ENCODE data around the gene TUBAL3. TPM values are rescaled to one million over a fixed set of nuclear protein-coding genes. Genes with fewer than 3 reads are reported as not detected.

The TUBAL3 gene
- total and polyA plus RNA-seq, 8 donors, result 0.08 to 0.14 (median 0.09) TPM; not detected in 5

DNA sequence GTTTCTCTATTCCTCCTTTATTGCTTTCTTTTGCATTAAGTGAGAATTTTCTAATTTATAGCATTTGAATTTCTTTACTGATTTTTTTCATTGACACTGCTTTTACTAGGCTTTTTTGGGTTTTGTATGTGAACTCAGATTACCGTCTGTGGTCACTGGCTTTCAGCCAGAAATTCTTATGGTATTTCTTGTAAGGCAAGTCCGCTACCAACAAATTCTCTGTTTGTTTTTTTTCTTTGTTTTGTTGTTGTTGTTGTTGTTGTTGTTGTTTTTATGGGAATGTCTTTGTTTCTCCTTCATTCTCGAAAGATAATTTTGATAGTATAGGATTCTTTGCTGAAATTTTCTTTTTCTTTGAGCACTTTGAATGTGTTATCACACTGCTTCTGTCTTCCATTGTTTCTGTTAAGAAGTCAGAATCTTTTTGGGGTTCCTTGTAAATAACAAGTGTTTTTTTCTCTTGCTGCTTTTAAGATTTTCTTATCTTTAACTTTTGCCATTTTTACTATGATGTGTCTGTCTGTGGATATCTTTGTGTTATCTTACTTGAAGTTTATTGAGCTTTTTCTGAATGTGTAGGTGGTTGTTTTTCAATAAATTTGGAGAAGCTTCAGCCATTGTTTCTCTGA, 15.0 kb upstream of the TUBAL3 start:
- Histone ChIP-seq H3K27me3 (no peaks in the 10 kb centered on the region), H3K4me3 (no peak overlapping the region), H3K27ac (no peak overlapping the region), H3K36me3 (no peaks in the 10 kb centered on the region), H3K4me1 (no peaks in the 10 kb centered on the region), H3K9me3 (no peaks in the 10 kb centered on the region)
- intact Hi-C loops (cut with DNase I), result no loop called here
- WGBS, 2 donors, result 94 to 96% methylated on average over 3 of the region's 3 CpGs
- ATAC-seq, result no peak
- no peak for FAIRE-seq
- no peak for DNase-seq
- no peak for TF ChIP-seq CTCF (IDR thresholded peaks at IDR 0.05)

GRCh38 chr10:5418584-5418983, 14.0 kb upstream of the TUBAL3 start:
- FAIRE-seq (no peak), DNase-seq (no peak), ATAC-seq (no peak)
- H3K27ac ChIP-seq, result no peak overlapping the region
- no peaks in the 10 kb centered on the region for H3K27me3 ChIP-seq
- intact Hi-C loops (cut with DNase I), result no loop called here
- H3K9me3 ChIP-seq, result no peaks in the 10 kb centered on the region
- no peak for TF ChIP-seq CTCF (IDR thresholded peaks at IDR 0.05)
- peaks cover 0 to 7% (median 5%) of the 10 kb centered on the region in 3 donors for H3K4me1 ChIP-seq
- H3K4me3 ChIP-seq, result no peak overlapping the region
- no peaks in the 10 kb centered on the region for H3K36me3 ChIP-seq

DNA sequence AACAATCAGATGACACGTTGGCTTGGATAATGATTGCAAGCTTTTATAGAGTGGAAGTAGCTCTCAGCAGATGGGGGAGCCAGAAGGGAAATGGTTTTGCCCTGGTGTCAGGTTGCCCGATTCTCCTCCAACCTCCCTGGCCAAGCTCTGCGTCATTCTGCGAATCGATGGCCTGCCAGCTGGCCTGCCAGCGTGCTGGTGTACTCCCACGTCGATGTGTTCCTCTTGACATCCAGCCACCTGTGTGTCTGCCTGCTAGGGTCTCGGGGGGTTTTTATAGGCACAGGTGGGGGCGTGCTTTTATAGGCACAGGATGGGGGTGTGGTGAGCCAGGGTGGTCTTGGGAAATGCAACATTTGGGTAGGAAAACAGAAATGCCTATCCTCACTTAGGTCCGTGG, 12.4 kb upstream of the TUBAL3 start:
- intact Hi-C loops (cut with DNase I), result no loop called here
- FAIRE-seq (no peak), ATAC-seq (no peak), DNase-seq (no peak)
- Histone ChIP-seq H3K27ac (no peak overlapping the region), H3K4me1 (peaks cover 0 to 8% (median 5%) of the 10 kb centered on the region in 3 donors), H3K27me3 (no peaks in the 10 kb centered on the region), H3K9me3 (no peaks in the 10 kb centered on the region), H3K4me3 (no peak overlapping the region), H3K36me3 (no peaks in the 10 kb centered on the region)
- 93 to 95% methylated on average over 11 of the region's 11 CpGs for WGBS, 2 donors
- no peak for TF ChIP-seq CTCF (IDR thresholded peaks at IDR 0.05)

DNA sequence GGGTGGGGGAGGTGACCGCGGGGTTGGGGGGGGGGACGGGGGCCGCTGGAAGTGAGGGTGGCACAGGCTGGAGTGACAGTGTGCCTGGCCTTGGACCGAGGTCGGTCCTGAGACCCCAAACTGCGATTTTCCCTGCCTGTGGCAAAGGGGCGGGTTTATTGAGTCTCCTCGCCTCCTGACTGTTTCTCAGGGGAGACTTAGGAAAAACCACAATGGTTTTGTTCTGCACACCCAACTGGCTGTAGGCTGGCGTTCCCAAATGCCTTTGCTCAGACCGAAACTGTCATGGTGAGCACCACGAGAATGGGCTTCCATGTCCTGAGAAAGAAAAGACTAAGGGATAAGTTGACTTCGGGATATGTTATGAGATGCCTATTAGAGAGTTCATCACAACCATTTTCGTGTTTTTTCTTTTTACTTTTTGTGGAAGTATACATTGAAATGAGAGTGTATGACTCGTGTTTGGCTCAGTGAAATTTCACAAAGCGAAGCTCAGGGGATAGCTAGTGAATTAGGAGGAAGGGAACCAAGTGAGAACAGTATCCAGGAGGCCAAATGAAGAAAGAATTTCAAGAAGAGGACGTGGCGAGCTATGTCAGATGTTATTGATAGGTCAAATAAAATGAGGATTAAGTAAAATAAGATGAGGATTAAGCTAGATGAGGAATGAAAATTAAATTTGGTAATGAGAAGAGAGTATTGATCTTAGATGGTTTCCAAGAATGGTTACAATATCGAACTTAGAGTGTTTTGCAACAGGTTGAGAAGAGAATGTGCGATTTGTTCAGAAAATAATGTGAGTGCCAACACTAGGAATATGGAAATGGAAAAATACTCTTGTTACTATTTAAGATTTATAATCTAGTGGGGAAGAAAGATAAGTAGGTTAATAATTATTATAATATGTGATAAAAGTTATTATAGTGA, 8.6 kb upstream of the TUBAL3 start:
- DNase-seq, result peak in 3 of 6 donors; percentile 18 to 40 (median 26)
- peak overlapping the region; percentile 57 to 82 (median 70) for H3K27ac ChIP-seq
- TF ChIP-seq CTCF (IDR thresholded peaks at IDR 0.05), result no peak

More for the DNA sequence above, 8.6 kb upstream of the TUBAL3 start:
- Histone ChIP-seq H3K9me3 (no peaks in the 10 kb centered on the region), H3K4me3 (peak overlapping the region; percentile 21 to 65 (median 44)), H3K4me1 (peaks cover 0 to 8% (median 5%) of the 10 kb centered on the region in 3 donors), H3K27me3 (no peaks in the 10 kb centered on the region), H3K36me3 (no peaks in the 10 kb centered on the region)
- ATAC-seq (peak; percentile 21 to 47 (median 41)), FAIRE-seq (no peak)
- intact Hi-C loops (cut with DNase I), result no loop called here
- WGBS, 2 donors, result 4 to 5% methylated on average over 20 of the region's 20 CpGs
